CD14-positive monocyte (primary cell): Measurements from ENCODE around the gene PFDN1. TPM values are rescaled to one million over a fixed set of nuclear protein-coding genes. Genes with fewer than 3 reads are reported as not detected.

Experiments used
- DNase-seq, 3 donors: peaks; one replicate each; pipeline ENCODE4 v3.0.0-alpha.2; 2011 to 2022
- H2AFZ ChIP-seq: 2 replicates; pipeline ENCODE4 v1.6.0; 2012; ENCODE audit warnings: mild to moderate bottlenecking, low read depth, low read length, inconsistent platforms; ENCODE audit not compliant: insufficient read depth, poor library complexity, severe bottlenecking
- H3K27ac ChIP-seq, 2 donors: 1 replicate in 1 of 2; 2 replicates in 1 of 2; pipeline ENCODE4 v1.5.1; 2012 to 2013; ENCODE audit warnings: low read length in 2 of 2, control low read depth in 1 of 2, inconsistent platforms in 1 of 2, low read depth in 1 of 2, mild to moderate bottlenecking in 1 of 2
- H3K27me3 ChIP-seq, 2 donors: one replicate each; pipeline versions ENCODE4 v1.6.0 to v1.6.1; 2011 to 2013; ENCODE audit warnings: low read length in 2 of 2; ENCODE audit not compliant: control insufficient read depth in 2 of 2, insufficient read depth in 2 of 2
- H3K36me3 ChIP-seq, 2 donors: replicated peaks in 1 of 2; 1 replicate in 1 of 2; 2 replicates in 1 of 2; pipeline versions ENCODE4 v1.5.1 to v1.6.1; 2012 to 2013; ENCODE audit warnings: low read length in 2 of 2, control low read depth in 1 of 2, inconsistent platforms in 1 of 2, mild to moderate bottlenecking in 1 of 2; ENCODE audit not compliant: insufficient read depth in 2 of 2, control insufficient read depth in 1 of 2
- H3K4me1 ChIP-seq, 2 donors: 1 replicate in 1 of 2; 2 replicates in 1 of 2; pipeline versions ENCODE4 v1.5.1 to v1.6.1; 2012 to 2013; ENCODE audit warnings: low read length in 2 of 2, control low read depth in 1 of 2, inconsistent platforms in 1 of 2, mild to moderate bottlenecking in 1 of 2, moderate library complexity in 1 of 2; ENCODE audit not compliant: insufficient read depth in 2 of 2, control insufficient read depth in 1 of 2
- H3K4me2 ChIP-seq: replicated peaks from 2 replicates; pipeline ENCODE3; 2012; ENCODE audit warnings: low read length, moderate library complexity, mild to moderate bottlenecking; ENCODE audit not compliant: poor library complexity, severe bottlenecking; ENCODE audit errors: extremely low read depth
- H3K4me3 ChIP-seq, 3 experiments: fragments of 200-600 bp in 1 of 3; sonication (generic) in 1 of 3; replicated peaks in 1 of 3; 1 replicate in 2 of 3; 2 replicates in 1 of 3; pipeline ENCODE4 v1.5.1; 2011 to 2013; ENCODE audit warnings: low read length in 3 of 3, mild to moderate bottlenecking in 3 of 3, control low read depth in 2 of 3, low read depth in 2 of 3, inconsistent platforms in 1 of 3, moderate library complexity in 1 of 3
- H3K79me2 ChIP-seq: 2 replicates; pipeline ENCODE4 v1.6.0; 2012; ENCODE audit warnings: mild to moderate bottlenecking, control low read depth, inconsistent platforms, low read length, moderate library complexity; ENCODE audit not compliant: insufficient read depth
- H3K9ac ChIP-seq: 2 replicates; pipeline ENCODE4 v1.6.0; 2017; ENCODE audit warnings: low read length, mild to moderate bottlenecking; ENCODE audit not compliant: insufficient read depth, poor library complexity, severe bottlenecking
- H3K9me3 ChIP-seq, 2 donors: replicated peaks in 1 of 2; 1 replicate in 1 of 2; 2 replicates in 1 of 2; pipeline versions ENCODE4 v1.5.1 to v1.6.1; 2012 to 2013; ENCODE audit warnings: low read length in 2 of 2, control low read depth in 1 of 2; ENCODE audit not compliant: control insufficient read depth in 1 of 2, insufficient read depth in 1 of 2
- H4K20me1 ChIP-seq: 2 replicates; pipeline ENCODE4 v1.6.0; 2012; ENCODE audit warnings: mild to moderate bottlenecking, low read length, control low read depth, moderate library complexity; ENCODE audit not compliant: insufficient read depth
- H3K27ac Mint-ChIP-seq, 7 donors: one replicate each; pipeline ENCODE4 v1.8.0; 2020; ENCODE audit warnings: mild to moderate bottlenecking in 7 of 7, mixed read lengths in 7 of 7, moderate library complexity in 6 of 7, inconsistent platforms in 2 of 7
- H3K27me3 Mint-ChIP-seq, 3 donors: one replicate each; pipeline ENCODE4 v1.8.0; 2021 to 2022; ENCODE audit warnings: low read depth in 3 of 3, mild to moderate bottlenecking in 3 of 3, mixed read lengths in 3 of 3, moderate library complexity in 3 of 3, inconsistent platforms in 1 of 3
- H3K36me3 Mint-ChIP-seq, 2 donors: one replicate each; pipeline ENCODE4 v1.8.0; 2020; ENCODE audit warnings: mixed read lengths in 2 of 2, inconsistent platforms in 1 of 2, mild to moderate bottlenecking in 1 of 2
- H3K4me1 Mint-ChIP-seq: one replicate; pipeline ENCODE4 v1.8.0; 2020; ENCODE audit warnings: mild to moderate bottlenecking, mixed read lengths
- H3K4me3 Mint-ChIP-seq, 2 donors: one replicate each; pipeline ENCODE4 v1.8.0; 2020; ENCODE audit warnings: mild to moderate bottlenecking in 2 of 2, mixed read lengths in 2 of 2, moderate library complexity in 1 of 2
- H3K9me3 Mint-ChIP-seq, 7 donors: one replicate each; pipeline ENCODE4 v1.8.0; 2020 to 2022; ENCODE audit warnings: mixed read lengths in 7 of 7, mild to moderate bottlenecking in 6 of 7, moderate library complexity in 6 of 7, inconsistent platforms in 2 of 7
- WGBS: methylation state at CpG from one replicate; pipeline ENCODE4 v1.1.5; 2013; ENCODE audit warnings: missing lambda C conversion rate; ENCODE audit not compliant: insufficient coverage; 5-methylcytosine and 5-hydroxymethylcytosine counted together
- intact Hi-C, 2 donors: fragments of 100-400 bp; cut with micrococcal nuclease; formaldehyde crosslinking; loops; one replicate each; pipeline versions ENCODE4 v1.15.0 to v1.15.1; 2023
- polyA plus RNA-seq, 3 donors: library from polyadenylated mRNA; depleted of rRNA in 1 of 3; unstranded in 2 of 3; stranded (reverse) in 1 of 3; fragments of 300-500 nt in 2 of 3; fragments of >200 nt in 1 of 3; fragmentation: Illumina TruSeq in 2 of 3; gene quantifications; 1 replicate in 2 of 3; 2 replicates in 1 of 3; pipeline ENCODE4 v1.2.3, GENCODE V29; 2012 to 2021
- TF ChIP-seq, protein P1 (sequence below): fragments of 200-600 bp; IDR thresholded peaks from one replicate; pipeline ENCODE4 v1.8.0; 2022; ENCODE audit warnings: antibody characterized with exemption, mild to moderate bottlenecking

The PFDN1 gene
- polyA plus RNA-seq, 3 donors: 44.7 to 105 (median 82.2) TPM

- Histone ChIP-seq H3K27ac (no peak overlapping the region), H3K27me3 (no peaks in the 10 kb centered on the region), H2AFZ (no peak overlapping the region), H3K4me2 (no peak overlapping the region), H3K79me2 (peaks cover 49% of the 10 kb centered on the region), H3K36me3 (peaks cover 0 to 6% of the 10 kb centered on the region in 2 donors), H3K4me3 (no peak overlapping the region), H3K4me1 (peaks cover 42 to 56% of the 10 kb centered on the region in 2 donors), H3K9me3 (no peaks in the 10 kb centered on the region), H3K9ac (no peak overlapping the region), H4K20me1 (no peaks in the 10 kb centered on the region)
- DNase-seq: no peak
- Mint-ChIP-seq H3K36me3 (peaks cover 13 to 19% of the 10 kb centered on the region in 2 donors), H3K27me3 (no peaks in the 10 kb centered on the region), H3K27ac (no peak overlapping the region), H3K4me3 (no peak overlapping the region), H3K4me1 (peaks cover 64% of the 10 kb centered on the region), H3K9me3 (peaks cover 0 to 5% (median 0%) of the 10 kb centered on the region in 7 donors)
- intact Hi-C loops: loop anchor here in 1 of 2 donors (5.0 kb wide), 1 partner anchor 42 kb away; no protein-coding TSS in a partner anchor
- TF ChIP-seq, protein P1, sequence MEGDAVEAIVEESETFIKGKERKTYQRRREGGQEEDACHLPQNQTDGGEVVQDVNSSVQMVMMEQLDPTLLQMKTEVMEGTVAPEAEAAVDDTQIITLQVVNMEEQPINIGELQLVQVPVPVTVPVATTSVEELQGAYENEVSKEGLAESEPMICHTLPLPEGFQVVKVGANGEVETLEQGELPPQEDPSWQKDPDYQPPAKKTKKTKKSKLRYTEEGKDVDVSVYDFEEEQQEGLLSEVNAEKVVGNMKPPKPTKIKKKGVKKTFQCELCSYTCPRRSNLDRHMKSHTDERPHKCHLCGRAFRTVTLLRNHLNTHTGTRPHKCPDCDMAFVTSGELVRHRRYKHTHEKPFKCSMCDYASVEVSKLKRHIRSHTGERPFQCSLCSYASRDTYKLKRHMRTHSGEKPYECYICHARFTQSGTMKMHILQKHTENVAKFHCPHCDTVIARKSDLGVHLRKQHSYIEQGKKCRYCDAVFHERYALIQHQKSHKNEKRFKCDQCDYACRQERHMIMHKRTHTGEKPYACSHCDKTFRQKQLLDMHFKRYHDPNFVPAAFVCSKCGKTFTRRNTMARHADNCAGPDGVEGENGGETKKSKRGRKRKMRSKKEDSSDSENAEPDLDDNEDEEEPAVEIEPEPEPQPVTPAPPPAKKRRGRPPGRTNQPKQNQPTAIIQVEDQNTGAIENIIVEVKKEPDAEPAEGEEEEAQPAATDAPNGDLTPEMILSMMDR: no peak
Measured at GRCh38 chr5:140270008-140270407, 32.9 kb downstream of the PFDN1 start.

- H3K4me2 ChIP-seq: peak overlapping the region; percentile 25
- Mint-ChIP-seq H3K27ac (peak overlapping the region; percentile 58 to 91 (median 82)), H3K4me1 (peaks cover 44% of the 10 kb centered on the region), H3K27me3 (no peaks in the 10 kb centered on the region), H3K9me3 (peaks cover 0 to 4% (median 0%) of the 10 kb centered on the region in 7 donors), H3K36me3 (peaks cover 21 to 25% of the 10 kb centered on the region in 2 donors), H3K4me3 (peak overlapping the region in 1 of 2 donors; percentile 46)
- peaks cover 20 to 31% of the 10 kb centered on the region in 2 donors for H3K4me1 ChIP-seq
- H3K79me2 ChIP-seq: peaks cover 57% of the 10 kb centered on the region
- no peaks in the 10 kb centered on the region for H3K9me3 ChIP-seq
- DNase-seq: peak in 2 of 3 donors; percentile 26
- H2AFZ ChIP-seq: no peak overlapping the region
- peak overlapping the region in 1 of 2 donors; percentile 46 for H3K27ac ChIP-seq
- intact Hi-C loops: no loop called here
- no peak overlapping the region for H3K4me3 ChIP-seq
- no peaks in the 10 kb centered on the region for H4K20me1 ChIP-seq
- H3K36me3 ChIP-seq: peaks cover 0 to 12% of the 10 kb centered on the region in 2 donors
- TF ChIP-seq, protein P1: no peak
- no peaks in the 10 kb centered on the region for H3K27me3 ChIP-seq
- H3K9ac ChIP-seq: no peak overlapping the region
- 19% methylated on average over 7 of the region's 9 CpGs for WGBS
Measured at GRCh38 chr5:140267559-140268018, 35.3 kb downstream of the PFDN1 start.
